WTC11 (cell line): ENCODE results near the gene KDM2B.
"Not testable (repeated sequence)": the region's sequence is repeated elsewhere in the genome, so short reads cannot be mapped to it uniquely, and the experiment has no call there.

Experiments
- ATF1 ChIP-seq: sonication (generic); formaldehyde crosslinking; IDR thresholded peaks from 2 replicates; pipeline ENCODE4 v1.8.1; 2023; ENCODE audit warnings: mild to moderate bottlenecking, moderate library complexity, missing genetic modification reagents
- ATF3 ChIP-seq: sonication (generic); formaldehyde crosslinking; conservative IDR thresholded peaks from 2 replicates; pipeline ENCODE4 v1.8.1; 2022; ENCODE audit warnings: mild to moderate bottlenecking, missing genetic modification reagents
- ATF6 ChIP-seq: sonication (generic); formaldehyde crosslinking; IDR thresholded peaks from 2 replicates; pipeline ENCODE4 v1.8.1; 2023; ENCODE audit warnings: mild to moderate bottlenecking, missing genetic modification reagents
- CREB1 ChIP-seq: sonication (generic); formaldehyde crosslinking; IDR thresholded peaks from 2 replicates; pipeline ENCODE4 v1.8.0; 2023; ENCODE audit warnings: mild to moderate bottlenecking, missing genetic modification reagents
- CTCF ChIP-seq: fragments of 200-600 bp; IDR thresholded peaks from 2 replicates; pipeline ENCODE4 v1.8.0; 2022; ENCODE audit warnings: antibody characterized with exemption
- ESRRA ChIP-seq: sonication (generic); formaldehyde crosslinking; IDR thresholded peaks from 2 replicates; pipeline ENCODE4 v1.8.1; 2022; ENCODE audit warnings: mild to moderate bottlenecking, missing genetic modification reagents, borderline replicate concordance
- FOXK1 ChIP-seq: sonication (generic); formaldehyde crosslinking; IDR thresholded peaks from 2 replicates; pipeline ENCODE4 v1.8.0; 2022; ENCODE audit warnings: mild to moderate bottlenecking, moderate library complexity, missing genetic modification reagents
- FOXP1 ChIP-seq: sonication (generic); formaldehyde crosslinking; IDR thresholded peaks from 2 replicates; pipeline ENCODE4 v1.8.0; 2022; ENCODE audit warnings: missing genetic modification reagents, mild to moderate bottlenecking, moderate library complexity, borderline replicate concordance
- SMAD3 ChIP-seq: sonication (generic); formaldehyde crosslinking; IDR thresholded peaks from 2 replicates; pipeline ENCODE4 v1.8.0; 2022; ENCODE audit warnings: missing genetic modification reagents, mild to moderate bottlenecking, borderline replicate concordance
- TCF7 ChIP-seq: sonication (generic); formaldehyde crosslinking; IDR thresholded peaks from 2 replicates; pipeline ENCODE4 v1.8.0; 2022; ENCODE audit warnings: mild to moderate bottlenecking, low read depth, missing genetic modification reagents, moderate library complexity
- ZNF423 ChIP-seq: fragments of 250-450 bp; sonication (Bioruptor Pico); IDR thresholded peaks from 2 replicates; pipeline ENCODE4 v2.1.2; 2022; ENCODE audit warnings: mild to moderate bottlenecking, moderate library complexity
- ZNF512 ChIP-seq: sonication (generic); formaldehyde crosslinking; IDR thresholded peaks from 2 replicates; pipeline ENCODE4 v1.8.1; 2022; ENCODE audit warnings: missing genetic modification reagents, borderline replicate concordance
- TF ChIP-seq, protein P1 (sequence below): sonication (generic); formaldehyde crosslinking; IDR thresholded peaks from 2 replicates; pipeline ENCODE4 v1.8.0; 2022; ENCODE audit warnings: mild to moderate bottlenecking, missing genetic modification reagents
- TF ChIP-seq, protein P2 (sequence below): sonication (generic); formaldehyde crosslinking; IDR thresholded peaks from 2 replicates; pipeline ENCODE4 v1.8.1; 2022; ENCODE audit warnings: mild to moderate bottlenecking, missing genetic modification reagents, moderate library complexity, borderline replicate concordance

- TF ChIP-seq ATF1; SMAD3 (CRISPR knock-in tag); FOXP1 (CRISPR knock-in tag); TCF7 (CRISPR knock-in tag); CTCF; ZNF512 (CRISPR knock-in tag); ATF3 (CRISPR knock-in tag); ZNF423 (CRISPR knock-in tag); ATF6 (CRISPR knock-in tag); FOXK1 (CRISPR knock-in tag); ESRRA (CRISPR knock-in tag); CREB1 (CRISPR knock-in tag): not testable (repeated sequence)
- TF ChIP-seq, protein P1, sequence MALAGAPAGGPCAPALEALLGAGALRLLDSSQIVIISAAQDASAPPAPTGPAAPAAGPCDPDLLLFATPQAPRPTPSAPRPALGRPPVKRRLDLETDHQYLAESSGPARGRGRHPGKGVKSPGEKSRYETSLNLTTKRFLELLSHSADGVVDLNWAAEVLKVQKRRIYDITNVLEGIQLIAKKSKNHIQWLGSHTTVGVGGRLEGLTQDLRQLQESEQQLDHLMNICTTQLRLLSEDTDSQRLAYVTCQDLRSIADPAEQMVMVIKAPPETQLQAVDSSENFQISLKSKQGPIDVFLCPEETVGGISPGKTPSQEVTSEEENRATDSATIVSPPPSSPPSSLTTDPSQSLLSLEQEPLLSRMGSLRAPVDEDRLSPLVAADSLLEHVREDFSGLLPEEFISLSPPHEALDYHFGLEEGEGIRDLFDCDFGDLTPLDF (CRISPR knock-in tag), result not testable (repeated sequence)
- TF ChIP-seq, protein P2, sequence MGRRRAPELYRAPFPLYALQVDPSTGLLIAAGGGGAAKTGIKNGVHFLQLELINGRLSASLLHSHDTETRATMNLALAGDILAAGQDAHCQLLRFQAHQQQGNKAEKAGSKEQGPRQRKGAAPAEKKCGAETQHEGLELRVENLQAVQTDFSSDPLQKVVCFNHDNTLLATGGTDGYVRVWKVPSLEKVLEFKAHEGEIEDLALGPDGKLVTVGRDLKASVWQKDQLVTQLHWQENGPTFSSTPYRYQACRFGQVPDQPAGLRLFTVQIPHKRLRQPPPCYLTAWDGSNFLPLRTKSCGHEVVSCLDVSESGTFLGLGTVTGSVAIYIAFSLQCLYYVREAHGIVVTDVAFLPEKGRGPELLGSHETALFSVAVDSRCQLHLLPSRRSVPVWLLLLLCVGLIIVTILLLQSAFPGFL (CRISPR knock-in tag), result not testable (repeated sequence)
These were observed 4.1 kb upstream of the KDM2B start for GRCh38 chr12:121584885-121585284.
